ENCODE measurements around the gene CNBP.
"Not testable (repeated sequence)": the region's sequence is repeated elsewhere in the genome, so short reads cannot be mapped to it uniquely, and the experiment has no call there.

The CNBP gene

DNA sequence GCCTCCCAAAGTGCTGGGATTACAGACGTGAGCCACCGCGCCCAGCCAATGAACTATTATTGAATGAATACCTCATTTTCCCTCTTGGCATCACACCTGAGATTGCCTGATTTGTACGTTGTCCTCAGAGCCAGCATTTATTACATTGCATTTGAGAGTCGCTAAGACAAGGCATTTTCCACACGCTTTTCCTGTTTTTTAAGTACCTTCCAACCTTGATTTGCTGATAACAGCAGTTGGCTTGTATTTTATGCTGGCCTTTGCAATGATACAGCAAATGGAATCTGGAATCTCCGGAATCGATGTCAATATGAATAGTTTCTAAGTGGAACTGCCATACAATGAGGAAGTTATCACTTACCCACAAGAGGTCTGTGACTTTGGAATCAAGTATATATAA is 15.7 kb upstream of the CNBP start:
- TF ChIP-seq, protein P1, sequence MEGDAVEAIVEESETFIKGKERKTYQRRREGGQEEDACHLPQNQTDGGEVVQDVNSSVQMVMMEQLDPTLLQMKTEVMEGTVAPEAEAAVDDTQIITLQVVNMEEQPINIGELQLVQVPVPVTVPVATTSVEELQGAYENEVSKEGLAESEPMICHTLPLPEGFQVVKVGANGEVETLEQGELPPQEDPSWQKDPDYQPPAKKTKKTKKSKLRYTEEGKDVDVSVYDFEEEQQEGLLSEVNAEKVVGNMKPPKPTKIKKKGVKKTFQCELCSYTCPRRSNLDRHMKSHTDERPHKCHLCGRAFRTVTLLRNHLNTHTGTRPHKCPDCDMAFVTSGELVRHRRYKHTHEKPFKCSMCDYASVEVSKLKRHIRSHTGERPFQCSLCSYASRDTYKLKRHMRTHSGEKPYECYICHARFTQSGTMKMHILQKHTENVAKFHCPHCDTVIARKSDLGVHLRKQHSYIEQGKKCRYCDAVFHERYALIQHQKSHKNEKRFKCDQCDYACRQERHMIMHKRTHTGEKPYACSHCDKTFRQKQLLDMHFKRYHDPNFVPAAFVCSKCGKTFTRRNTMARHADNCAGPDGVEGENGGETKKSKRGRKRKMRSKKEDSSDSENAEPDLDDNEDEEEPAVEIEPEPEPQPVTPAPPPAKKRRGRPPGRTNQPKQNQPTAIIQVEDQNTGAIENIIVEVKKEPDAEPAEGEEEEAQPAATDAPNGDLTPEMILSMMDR (IDR thresholded peaks at IDR 0.05), result no peak
- no peak for TF ChIP-seq ZFX (IDR thresholded peaks at IDR 0.05; ENCODE audit: borderline replicate concordance)
- H3K27ac ChIP-seq, result no peak overlapping the region

DNA sequence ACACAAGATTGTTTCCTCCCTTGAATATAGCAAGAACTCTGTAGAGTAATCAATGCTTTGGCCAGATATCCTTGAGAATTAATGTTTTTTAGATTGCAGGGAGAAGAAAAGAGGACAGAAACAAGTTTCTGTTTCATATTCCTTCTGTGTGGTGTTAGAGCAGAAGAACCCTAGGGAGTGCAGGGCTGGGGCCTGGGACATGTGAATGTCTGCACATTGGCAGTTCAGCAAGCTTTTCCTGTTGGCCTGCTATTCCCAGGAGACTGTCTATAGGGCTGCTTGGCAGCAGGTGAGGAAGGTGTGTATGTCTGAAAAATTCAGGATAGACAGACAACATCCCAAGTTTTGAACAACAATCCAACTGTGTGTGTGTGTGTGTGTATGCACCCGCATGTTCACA is 13.6 kb upstream of the CNBP start:
- TF ChIP-seq ZFX (IDR thresholded peaks at IDR 0.05; ENCODE audit: borderline replicate concordance), result no peak
- TF ChIP-seq, protein P1 (IDR thresholded peaks at IDR 0.05), result no peak
- H3K27ac ChIP-seq, result no peak overlapping the region

DNA sequence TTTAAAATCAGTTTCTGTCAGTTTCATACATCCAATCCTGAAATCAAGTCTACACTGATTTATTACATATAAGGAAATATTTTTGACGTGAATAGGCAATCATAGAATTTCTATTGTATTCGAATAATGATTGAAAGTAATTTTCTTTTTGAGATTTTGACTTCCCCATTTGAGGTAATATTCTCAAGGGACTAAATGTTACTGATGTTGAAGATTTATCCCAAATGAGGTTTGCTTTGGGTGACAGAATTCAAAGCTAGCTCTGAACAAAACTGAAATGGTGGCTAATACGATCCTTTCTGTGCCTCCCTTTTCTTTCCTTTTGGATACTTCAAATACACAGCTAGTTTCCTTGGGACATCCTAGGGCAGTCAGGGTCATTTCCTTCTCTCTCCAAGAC is 12.9 kb upstream of the CNBP start:
- no peak for TF ChIP-seq ZFX (IDR thresholded peaks at IDR 0.05; ENCODE audit: borderline replicate concordance)
- TF ChIP-seq, protein P1 (IDR thresholded peaks at IDR 0.05), result no peak
- peak overlapping the region; percentile 59 for H3K27ac ChIP-seq

DNA sequence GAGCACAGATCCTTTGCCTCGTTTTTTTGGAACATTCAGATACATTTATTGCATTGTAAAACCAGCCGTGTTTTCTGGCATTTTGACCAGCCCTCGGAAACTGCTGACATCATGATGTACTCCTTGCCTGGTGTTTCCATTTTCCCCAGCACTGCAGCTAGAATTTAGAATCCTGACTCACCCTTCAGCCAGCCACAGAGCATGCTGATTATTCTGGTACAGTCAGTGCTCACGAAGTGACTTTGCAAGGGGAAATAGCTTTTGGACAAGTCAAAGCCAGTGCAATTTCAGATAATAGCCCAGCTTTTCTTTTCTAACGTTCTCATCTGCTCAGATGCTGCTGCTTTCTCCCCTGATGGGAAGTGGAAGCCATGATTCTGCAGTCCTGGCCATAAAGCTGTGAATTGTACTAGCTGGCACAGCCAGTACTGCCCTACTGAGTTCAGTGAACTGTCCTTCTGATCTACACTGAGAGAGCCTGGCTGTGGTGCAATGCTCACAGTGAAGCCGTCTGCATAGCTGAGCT is 12.1 kb upstream of the CNBP start:
- TF ChIP-seq ZFX (IDR thresholded peaks at IDR 0.05; ENCODE audit: borderline replicate concordance), result no peak
- TF ChIP-seq, protein P1 (IDR thresholded peaks at IDR 0.05), result no peak
- H3K27ac ChIP-seq, result peak overlapping the region; percentile 59

DNA sequence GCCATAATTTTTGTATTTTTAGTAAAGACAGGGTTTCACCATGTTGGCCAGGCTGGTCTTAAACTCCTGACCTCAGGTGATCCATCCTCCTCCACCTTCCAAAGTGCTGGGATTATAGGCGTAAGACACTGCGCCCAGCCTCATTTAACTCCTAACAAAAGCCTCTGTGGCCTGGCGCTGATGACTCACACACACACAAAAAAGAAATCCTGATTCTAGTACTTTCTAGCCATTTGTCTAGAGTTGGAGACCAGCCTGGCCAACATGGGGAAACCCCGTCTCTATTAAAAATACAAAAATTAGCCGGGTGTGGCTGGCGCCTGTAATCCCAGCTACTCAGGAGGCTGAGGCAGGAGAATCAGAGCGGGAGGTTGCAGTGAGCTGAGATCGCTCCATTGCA is 6.1 kb upstream of the CNBP start:
- H3K27ac ChIP-seq, result not testable (repeated sequence)

DNA sequence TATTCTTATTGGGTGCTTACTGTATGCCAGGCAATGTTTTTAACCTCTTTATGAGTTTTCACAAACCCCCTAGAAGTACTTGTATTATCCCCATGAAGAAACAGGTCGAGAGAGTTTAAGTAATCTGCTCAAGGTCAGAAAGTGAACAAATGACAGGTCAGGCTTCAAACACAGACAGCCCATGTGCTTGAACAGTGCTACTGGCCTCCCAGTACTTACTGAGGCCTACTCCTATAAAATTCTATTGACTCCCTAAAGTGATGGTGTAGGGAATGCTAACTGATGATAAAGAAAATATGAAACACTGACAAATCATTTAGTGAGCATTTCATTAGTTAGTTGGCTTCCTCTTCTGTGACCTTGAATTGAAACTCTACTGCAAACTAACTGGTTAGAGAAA is 4.2 kb upstream of the CNBP start:
- peak overlapping the region; percentile 19; the same call in 1 of the 2 replicates for H3K27ac ChIP-seq
- TF ChIP-seq, protein P1 (IDR thresholded peaks at IDR 0.05), result no peak
- TF ChIP-seq ZFX (IDR thresholded peaks at IDR 0.05; ENCODE audit: borderline replicate concordance), result no peak

DNA sequence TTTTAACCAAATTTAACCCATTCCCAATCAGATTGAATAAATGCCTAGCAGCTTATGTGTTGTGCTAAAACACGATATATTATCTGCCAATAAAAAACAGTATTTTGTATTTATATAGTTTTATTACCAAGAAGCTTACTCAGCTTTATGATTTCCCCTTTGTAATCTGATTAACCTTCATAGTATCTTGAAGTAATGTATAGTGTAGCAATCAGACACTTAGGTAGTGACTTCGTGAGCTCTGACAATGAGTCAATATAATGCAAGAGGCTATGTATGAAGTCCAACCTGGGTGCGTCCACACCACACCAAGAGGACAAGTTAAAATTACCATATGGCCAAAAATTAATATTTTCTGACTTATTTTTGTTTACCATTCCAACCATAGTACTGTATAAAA is 2.1 kb upstream of the CNBP start:
- H3K27ac ChIP-seq, result peak overlapping the region; percentile 95
- TF ChIP-seq ZFX (IDR thresholded peaks at IDR 0.05; ENCODE audit: borderline replicate concordance), result no peak
- TF ChIP-seq, protein P1 (IDR thresholded peaks at IDR 0.05), result no peak

DNA sequence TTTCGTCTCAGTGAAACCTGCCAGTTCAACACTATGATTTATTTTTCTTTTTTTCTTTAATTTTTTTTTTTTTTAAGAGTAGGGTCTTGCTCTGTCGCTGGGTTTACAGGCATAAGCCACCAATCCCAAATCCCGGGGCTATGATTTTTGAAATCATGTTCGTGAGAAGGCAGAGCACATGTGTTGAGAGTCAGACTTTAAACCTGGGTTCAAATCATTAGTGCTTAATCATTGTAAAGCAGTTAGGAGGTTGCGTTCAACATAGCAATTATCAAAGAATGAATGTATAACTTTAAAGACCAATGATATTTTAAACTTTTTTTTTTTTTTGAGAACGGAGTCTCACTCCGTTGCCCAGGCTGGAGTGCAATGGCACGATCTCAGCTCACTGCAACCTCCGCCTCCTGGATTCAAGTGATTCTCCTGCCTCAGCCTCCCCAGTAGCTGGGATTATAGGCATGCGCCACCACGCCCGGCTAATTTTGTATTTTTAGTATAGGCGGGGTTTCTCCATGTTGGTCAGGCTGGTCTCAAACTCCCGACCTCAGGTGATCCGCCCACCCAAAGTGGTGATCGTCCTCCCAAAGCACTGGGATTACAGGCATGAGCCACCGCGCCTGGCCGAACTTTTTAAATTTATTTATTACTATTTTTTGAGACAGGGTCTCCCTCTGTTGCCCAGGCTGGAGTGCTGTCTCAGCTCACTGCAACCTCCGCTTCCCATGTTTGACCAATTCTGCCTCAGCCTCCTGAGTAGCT is 1.3 kb upstream of the CNBP start:
- H3K27ac ChIP-seq, result peak overlapping the region; percentile 95
